GM12878 (cell line): ENCODE data around the gene PCGF6. TPM values are rescaled to one million over a fixed set of nuclear protein-coding genes. Genes with fewer than 3 reads are reported as not detected.

Source experiments
- ATAC-seq: fragments of 200-7000 bp; cut with Tn5 transposase; 3 replicates; pipeline ENCODE4 v1.9.1; 2020; ENCODE audit warnings: mild to moderate bottlenecking, moderate library complexity
- BruUV-seq: library from RNA; stranded (reverse); fragments of 400-500 nt; replicated peaks from 2 replicates; lab custom pipeline; 2021; lab: Mats Ljungman, UMichigan
- CTCF ChIA-PET: fragments of 300-600 bp; sonication (Branson Sonifier 250); formaldehyde crosslinking; extraction: SDS; loops from one replicate; lab custom pipeline; 2021; ENCODE audit warnings: inconsistent platforms; lab: Yijun Ruan, JAX
- POLR2A ChIA-PET: fragments of 350-600 bp; formaldehyde crosslinking; extraction: SDS; loops from one replicate; lab custom pipeline; 2021; ENCODE audit warnings: inconsistent platforms; lab: Charles Lee
- RAD21 ChIA-PET: fragments of 300-600 bp; sonication (Branson Sonifier 250); formaldehyde crosslinking; loops from one replicate; lab custom pipeline; 2023; ENCODE audit warnings: antibody characterized with exemption; ENCODE audit not compliant: unreplicated experiment; lab: Charles Lee
- SMC1A ChIA-PET: fragments of 300-600 bp; sonication (Branson Sonifier 250); formaldehyde crosslinking; loops from one replicate; lab custom pipeline; 2023; ENCODE audit not compliant: unreplicated experiment, uncharacterized antibody; lab: Charles Lee
- DNase-seq: peaks from one replicate; pipeline ENCODE4 v3.0.0-alpha.2; 2011; ENCODE audit warnings: low read depth, low spot score
- FAIRE-seq: peaks from 3 replicates; lab custom pipeline; 2011; peaks lifted over from hg19 to GRCh38; lab: Jason Lieb, UNC
- H2AFZ ChIP-seq: 2 replicates; pipeline ENCODE4 v1.6.0; 2011; ENCODE audit warnings: low read depth, low read length, control low read depth; ENCODE audit not compliant: control insufficient read depth
- H3K27ac ChIP-seq: 2 replicates; pipeline ENCODE4 v1.5.1; 2011; ENCODE audit warnings: control low read depth; ENCODE audit not compliant: control insufficient read depth, insufficient read depth
- H3K27me3 ChIP-seq, 2 experiments: replicated peaks in 1 of 2; 2 replicates each; pipeline versions ENCODE4 v1.6.0 to v1.6.1; 2011; ENCODE audit warnings: low read length in 1 of 2; ENCODE audit not compliant: control insufficient read depth in 2 of 2, insufficient read depth in 2 of 2
- H3K36me3 ChIP-seq, 2 experiments: 2 replicates each; pipeline ENCODE4 v1.5.1; 2011; ENCODE audit warnings: low read length in 1 of 2; ENCODE audit not compliant: control insufficient read depth in 2 of 2, insufficient read depth in 2 of 2
- H3K4me1 ChIP-seq: 2 replicates; pipeline ENCODE4 v1.6.1; 2011; ENCODE audit warnings: mild to moderate bottlenecking, low read length, moderate library complexity, mixed read lengths; ENCODE audit not compliant: control insufficient read depth, insufficient read depth
- H3K4me2 ChIP-seq: 2 replicates; pipeline ENCODE4 v1.6.0; 2011; ENCODE audit warnings: control low read depth; ENCODE audit not compliant: control insufficient read depth, insufficient read depth
- H3K4me3 ChIP-seq: fragments of 200-600 bp; sonication (generic); 2 replicates; pipeline ENCODE4 v1.5.1; 2016
- H3K79me2 ChIP-seq: 2 replicates; pipeline ENCODE4 v1.6.0; 2011; ENCODE audit warnings: low read length; ENCODE audit not compliant: control insufficient read depth, insufficient read depth
- H3K9ac ChIP-seq: 2 replicates; pipeline ENCODE4 v1.8.0; 2011; ENCODE audit warnings: low read length, control low read depth, mixed read lengths; ENCODE audit not compliant: control insufficient read depth, insufficient read depth
- H3K9me3 ChIP-seq: replicated peaks from 3 replicates; pipeline ENCODE4 v1.5.1; 2011; ENCODE audit warnings: mild to moderate bottlenecking, low read length; ENCODE audit not compliant: control insufficient read depth, insufficient read depth
- H4K20me1 ChIP-seq: 2 replicates; pipeline ENCODE4 v1.6.0; 2011; ENCODE audit not compliant: control insufficient read depth, insufficient read depth
- ATF3 ChIP-seq: IDR thresholded peaks from 2 replicates; pipeline ENCODE4 v1.6.1; 2011; ENCODE audit warnings: low read depth, mild to moderate bottlenecking, low read length, moderate library complexity, borderline replicate concordance; ENCODE audit errors: extremely low read depth
- BCLAF1 ChIP-seq: fragments of 450-650 bp; IDR thresholded peaks from 2 replicates; pipeline ENCODE4 v1.6.1; 2017; ENCODE audit warnings: antibody characterized with exemption, mild to moderate bottlenecking, moderate library complexity
- EZH2 ChIP-seq: IDR thresholded peaks from 2 replicates; pipeline ENCODE4 v1.6.1; 2012; ENCODE audit warnings: low read depth, mild to moderate bottlenecking, control low read depth, inconsistent platforms, low read length, borderline replicate concordance; ENCODE audit not compliant: control insufficient read depth
- FOXM1 ChIP-seq: IDR thresholded peaks from 2 replicates; pipeline ENCODE4 v1.6.1; 2012; ENCODE audit warnings: low read depth, mild to moderate bottlenecking, inconsistent platforms, low read length, moderate library complexity
- HDGF ChIP-seq: fragments of 450-650 bp; IDR thresholded peaks from 2 replicates; pipeline ENCODE4 v1.6.1; 2016; ENCODE audit warnings: antibody characterized with exemption
- NR2C2 ChIP-seq: IDR thresholded peaks from 2 replicates; pipeline ENCODE4 v1.6.1; 2011; ENCODE audit warnings: borderline replicate concordance, low read depth; ENCODE audit not compliant: control insufficient read depth, insufficient read length
- NRF1 ChIP-seq: conservative IDR thresholded peaks from 2 replicates; pipeline ENCODE4 v1.6.1; 2011; ENCODE audit warnings: mild to moderate bottlenecking, low read depth, low read length, improper control_type of control experiment
- POLR2AphosphoS5 ChIP-seq: IDR thresholded peaks from 2 replicates; pipeline ENCODE4 v1.6.1; 2011; ENCODE audit warnings: mild to moderate bottlenecking, low read length, inconsistent platforms
- SMAD5 ChIP-seq: IDR thresholded peaks from 2 replicates; pipeline ENCODE4 v1.6.1; 2016; ENCODE audit warnings: antibody characterized with exemption, low read depth
- SUPT20H ChIP-seq: IDR thresholded peaks from 2 replicates; pipeline ENCODE4 v1.6.1; 2011; ENCODE audit warnings: low read depth, mild to moderate bottlenecking, low read length, moderate library complexity, borderline replicate concordance; ENCODE audit not compliant: control insufficient read depth
- ZBTB11 ChIP-seq: fragments of 450-650 bp; formaldehyde crosslinking; IDR thresholded peaks from 2 replicates; pipeline ENCODE4 v1.5.0; 2022; ENCODE audit warnings: mild to moderate bottlenecking, missing genetic modification characterization
- WGBS: methylation state at CpG from one replicate; pipeline ENCODE4 v1.1.6; 2016; ENCODE audit warnings: low lambda C conversion rate; ENCODE audit not compliant: insufficient replicate concordance, insufficient coverage; ENCODE audit errors: missing lambda C conversion rate; 5-methylcytosine and 5-hydroxymethylcytosine counted together
- in situ Hi-C: fragments of 300-500 bp; cut with MboI; formaldehyde crosslinking; loops from 9 replicates; pipeline ENCODE4 v1.14.3; 2018; ENCODE audit warnings: mixed read lengths
- intact Hi-C: fragments of 100-400 bp; cut with micrococcal nuclease; formaldehyde crosslinking; loops from one replicate; pipeline ENCODE4 v1.14.2; 2022; ENCODE audit not compliant: unreplicated experiment
- polyA plus RNA-seq, 11 experiments: library from polyadenylated mRNA; depleted of rRNA in 4 of 11; unstranded in 6 of 11; stranded (reverse) in 5 of 11; fragments of >200 nt; fragmentation: Nextera tagmentation in 4 of 11; fragmentation: Illumina TruSeq in 1 of 11; extraction: Ambion mirVana in 4 of 11; extraction: Trizol in 1 of 11; gene quantifications; 1 replicate in 1 of 11; 2 replicates in 10 of 11; pipeline versions ENCODE4 v1.2.1 to v1.2.3, GENCODE V29; 2011 to 2016; ENCODE audit warnings: inconsistent platforms in 2 of 11, missing spikeins in 2 of 11, low read depth in 1 of 11
- total RNA-seq, 4 experiments: library from RNA; depleted of rRNA in 3 of 4; stranded (reverse); fragments of >200 nt in 3 of 4; fragmentation: Illumina TruSeq in 1 of 4; extraction: Trizol in 1 of 4; gene quantifications; 2 replicates each; pipeline versions ENCODE4 v1.2.1 to v1.2.3, GENCODE V29; 2013 to 2021

PCGF6 gene
- total and polyA plus RNA-seq, 10 of the 15 experiments (the other 5 are each of a cell fraction or from before 2014, with no cell fraction given), result 6.5 to 19.1 (median 12.7) TPM

- TF ChIP-seq NRF1, result no peak
- TF ChIP-seq ATF3, result no peak
- no peak for TF ChIP-seq HDGF
- TF ChIP-seq SUPT20H, result no peak
- TF ChIP-seq ZBTB11 (CRISPR knock-in tag), result no peak
- TF ChIP-seq EZH2, result no peak
- TF ChIP-seq POLR2AphosphoS5, result no peak
- no peak for TF ChIP-seq BCLAF1
- TF ChIP-seq FOXM1, result no peak
- no peak for TF ChIP-seq NR2C2
- TF ChIP-seq SMAD5, result no peak
- in situ Hi-C loops, result no loop called here
- ATAC-seq (no peak), FAIRE-seq (no peak), DNase-seq (no peak)
- no peak overlapping the region for H2AFZ ChIP-seq
- SMC1A ChIA-PET, result no interaction called here
- WGBS, result 99% methylated on average over 5 of the region's 5 CpGs
- no peaks in the 10 kb centered on the region for H3K4me1 ChIP-seq
- H3K79me2 ChIP-seq, result no peaks in the 10 kb centered on the region
- no peak overlapping the region for H3K4me3 ChIP-seq
- no peaks in the 10 kb centered on the region for H3K27me3 ChIP-seq
- H3K9ac ChIP-seq, result no peak overlapping the region
- intact Hi-C loops, result no loop called here
- BruUV-seq, result no TSS peak
- no peak overlapping the region for H3K4me2 ChIP-seq
- no peak overlapping the region for H3K27ac ChIP-seq
- H4K20me1 ChIP-seq, result no peaks in the 10 kb centered on the region
- CTCF ChIA-PET, result no interaction called here
- RAD21 ChIA-PET, result no interaction called here
- H3K9me3 ChIP-seq, result no peaks in the 10 kb centered on the region
- POLR2A ChIA-PET, result no interaction called here
- peaks cover 0 to 5% of the 10 kb centered on the region in 2 experiments; a peak in 3 of 4 replicates for H3K36me3 ChIP-seq
These were observed 43.3 kb downstream of the PCGF6 start for GRCh38 chr10:103307594-103307993.
